Measurements from ENCODE around the gene CNTN4. TPM values are rescaled to one million over a fixed set of nuclear protein-coding genes. Genes with fewer than 3 reads are reported as not detected.

CNTN4 gene
- total and polyA plus RNA-seq, 2 donors (not counting 3 experiments of a cell fraction or from before 2014, with no cell fraction given) = not detected

- BruUV-seq (replicated peaks) = no TSS peak
- H2AFZ ChIP-seq (ENCODE audit: low read depth, low read length) = no peak overlapping the region
- no peaks in the 10 kb centered on the region for H4K20me1 ChIP-seq (replicated peaks; ENCODE audit: control insufficient read depth, extremely low read depth, insufficient read depth, low read length)
- intact Hi-C loops (cut with micrococcal nuclease) = no loop called here
- no peaks in the 10 kb centered on the region for H3K36me3 ChIP-seq (ENCODE audit: control insufficient read depth in 2 of 2, extremely low read depth in 1 of 2, insufficient read depth in 2 of 2, low read length in 2 of 2)
- H3K9me3 ChIP-seq (replicated peaks; ENCODE audit: control insufficient read depth, insufficient read depth, low read length) = no peaks in the 10 kb centered on the region
- CTCF ChIA-PET = no interaction called here
- H3K4me2 ChIP-seq (ENCODE audit: insufficient read depth, low read length) = no peak overlapping the region
- TF ChIP-seq GATA2 (IDR thresholded peaks at IDR 0.05; ENCODE audit: insufficient read depth, insufficient read length, low read depth, low read length) (no peak), POLR2AphosphoS5 (IDR thresholded peaks at IDR 0.05; ENCODE audit: insufficient read depth, low read depth, low read length) (no peak), MAX (IDR thresholded peaks at IDR 0.05; ENCODE audit: insufficient read depth, insufficient read length) (no peak), EZH2 (IDR thresholded peaks at IDR 0.05; ENCODE audit: borderline replicate concordance, low read depth, low read length, severe bottlenecking) (no peak), JUN (IDR thresholded peaks at IDR 0.05; ENCODE audit: borderline replicate concordance, insufficient read depth, insufficient read length, low read depth) (no peak), CTCF (IDR thresholded peaks at IDR 0.05; ENCODE audit: extremely low read depth in 1 of 2, insufficient read depth in 1 of 2, low read depth in 1 of 2, low read length in 2 of 2) (no peak), MYC (IDR thresholded peaks at IDR 0.05; ENCODE audit: low read depth, low read length) (no peak), FOS (IDR thresholded peaks at IDR 0.05; ENCODE audit: borderline replicate concordance, insufficient read depth, low read length) (no peak), POLR2A (IDR thresholded peaks at IDR 0.05; ENCODE audit: low read depth, low read length) (no peak)
- FAIRE-seq = no peak
- H3K9me1 ChIP-seq (replicated peaks; ENCODE audit: control insufficient read depth, extremely low read depth, insufficient read depth, low read length) = no peaks in the 10 kb centered on the region
- no peaks in the 10 kb centered on the region for H3K79me2 ChIP-seq (ENCODE audit: control insufficient read depth, insufficient read depth, low read length)
- no peaks in the 10 kb centered on the region for H3K27me3 ChIP-seq (ENCODE audit: control insufficient read depth in 2 of 2, insufficient read depth in 2 of 2, low read length in 2 of 2)
- POLR2A ChIA-PET = no interaction called here
- H3K4me3 ChIP-seq (replicated peaks in 1 of 3; ENCODE audit: insufficient read depth in 1 of 3, low read depth in 1 of 3, low read length in 3 of 3) = no peak overlapping the region
- H3K27ac ChIP-seq (ENCODE audit: insufficient read depth, low read depth, low read length) = no peak overlapping the region
- dilution Hi-C loops (cut with MboI; ENCODE audit: extremely low pct_ligation_motif_present, low sequenced_read_pairs) = no loop called here
- no peak for DNase-seq (ENCODE audit: low read depth, low spot score)
- no peaks in the 10 kb centered on the region for H3K4me1 ChIP-seq (ENCODE audit: control insufficient read depth, extremely low read depth, insufficient read depth, low read length)
- H3K9ac ChIP-seq (replicated peaks; ENCODE audit: extremely low read depth, insufficient read depth, low read length) = no peak overlapping the region
These were observed 468.8 kb downstream of the CNTN4 start for GRCh38 chr3:2567451-2567850.

All from endothelial cell of umbilical vein (primary cell).